ENCODE data around the gene RTN4RL1. TPM values are rescaled to one million over a fixed set of nuclear protein-coding genes. Genes with fewer than 3 reads are reported as not detected.

The RTN4RL1 gene
- total RNA-seq, 1 donor from 2014 or later: 0.47 TPM

- Mint-ChIP-seq H3K27ac (ENCODE audit: unreplicated experiment) (no peak overlapping the region), H3K4me3 (no peak overlapping the region), H3K4me1 (peaks cover 34% of the 10 kb centered on the region), H3K36me3 (ENCODE audit: low read depth) (no peaks in the 10 kb centered on the region), H3K27me3 (ENCODE audit: low read depth) (peaks cover 14% of the 10 kb centered on the region), H3K9me3 (no peaks in the 10 kb centered on the region)
- no peak for DNase-seq (ENCODE audit: low read depth, low spot score)
- no peak for TF ChIP-seq CTCF (conservative IDR thresholded peaks at IDR 0.05)
Measured at GRCh38 chr17:1959871-1960544, 65.1 kb downstream of the RTN4RL1 start.

- H3K27me3 Mint-ChIP-seq (ENCODE audit: low read depth): peaks cover 14% of the 10 kb centered on the region
- H3K36me3 Mint-ChIP-seq (ENCODE audit: low read depth): no peaks in the 10 kb centered on the region
- DNase-seq (ENCODE audit: low read depth, low spot score): no peak
- no peaks in the 10 kb centered on the region for H3K9me3 Mint-ChIP-seq
- no peak overlapping the region for H3K4me3 Mint-ChIP-seq
- peaks cover 34% of the 10 kb centered on the region for H3K4me1 Mint-ChIP-seq
- no peak for TF ChIP-seq CTCF (conservative IDR thresholded peaks at IDR 0.05)
- no peak overlapping the region for H3K27ac Mint-ChIP-seq (ENCODE audit: unreplicated experiment)
Measured at GRCh38 chr17:1958134-1958881, 66.8 kb downstream of the RTN4RL1 start.

- H3K4me3 Mint-ChIP-seq: no peak overlapping the region
Measured at GRCh38 chr17:1957037-1957436, 68.1 kb downstream of the RTN4RL1 start.

GRCh38 chr17:1956134-1956533 is 69.0 kb downstream of the RTN4RL1 start:
- no peaks in the 10 kb centered on the region for H3K9me3 Mint-ChIP-seq
- peaks cover 12% of the 10 kb centered on the region for H3K27me3 Mint-ChIP-seq (ENCODE audit: low read depth)
- H3K36me3 Mint-ChIP-seq (ENCODE audit: low read depth): no peaks in the 10 kb centered on the region
- no peak overlapping the region for H3K27ac Mint-ChIP-seq (ENCODE audit: unreplicated experiment)
- no peak overlapping the region for H3K4me3 Mint-ChIP-seq
- DNase-seq (ENCODE audit: low read depth, low spot score): no peak
- H3K4me1 Mint-ChIP-seq: peaks cover 37% of the 10 kb centered on the region
- no peak for TF ChIP-seq CTCF (conservative IDR thresholded peaks at IDR 0.05)

More at GRCh38 chr17:1957037-1957436, 68.1 kb downstream of the RTN4RL1 start:
- Mint-ChIP-seq H3K36me3 (ENCODE audit: low read depth) (no peaks in the 10 kb centered on the region), H3K9me3 (no peaks in the 10 kb centered on the region), H3K4me1 (peaks cover 35% of the 10 kb centered on the region), H3K27me3 (ENCODE audit: low read depth) (peaks cover 14% of the 10 kb centered on the region), H3K27ac (ENCODE audit: unreplicated experiment) (no peak overlapping the region)
- TF ChIP-seq CTCF (conservative IDR thresholded peaks at IDR 0.05): no peak
- no peak for DNase-seq (ENCODE audit: low read depth, low spot score)

GRCh38 chr17:1953831-1954230 is 71.3 kb downstream of the RTN4RL1 start:
- Mint-ChIP-seq H3K27ac (ENCODE audit: unreplicated experiment) (no peak overlapping the region), H3K9me3 (no peaks in the 10 kb centered on the region), H3K4me3 (no peak overlapping the region), H3K36me3 (ENCODE audit: low read depth) (no peaks in the 10 kb centered on the region), H3K27me3 (ENCODE audit: low read depth) (no peaks in the 10 kb centered on the region), H3K4me1 (peaks cover 17% of the 10 kb centered on the region)
- no peak for TF ChIP-seq CTCF (conservative IDR thresholded peaks at IDR 0.05)
- no peak for DNase-seq (ENCODE audit: low read depth, low spot score)
